Uterus (tissue), 2 donors: ENCODE data around the gene ACBD6.

Experiments used
- POLR2A ChIP-seq, 2 donors: fragments of 450-650 bp; IDR thresholded peaks; one replicate each; pipeline ENCODE4 v1.6.1; 2016; ENCODE audit warnings: antibody characterized with exemption in 2 of 2, mild to moderate bottlenecking in 1 of 2, moderate library complexity in 1 of 2
- TF ChIP-seq, protein P1 (sequence below), 4 experiments: fragments of 200-600 bp in 2 of 4; fragments of 450-650 bp in 2 of 4; sonication (generic) in 2 of 4; IDR thresholded peaks; one replicate each; pipeline ENCODE4 v1.5.1; 2016 to 2019; ENCODE audit warnings: antibody characterized with exemption in 4 of 4, mild to moderate bottlenecking in 2 of 4, moderate library complexity in 1 of 4

DNA sequence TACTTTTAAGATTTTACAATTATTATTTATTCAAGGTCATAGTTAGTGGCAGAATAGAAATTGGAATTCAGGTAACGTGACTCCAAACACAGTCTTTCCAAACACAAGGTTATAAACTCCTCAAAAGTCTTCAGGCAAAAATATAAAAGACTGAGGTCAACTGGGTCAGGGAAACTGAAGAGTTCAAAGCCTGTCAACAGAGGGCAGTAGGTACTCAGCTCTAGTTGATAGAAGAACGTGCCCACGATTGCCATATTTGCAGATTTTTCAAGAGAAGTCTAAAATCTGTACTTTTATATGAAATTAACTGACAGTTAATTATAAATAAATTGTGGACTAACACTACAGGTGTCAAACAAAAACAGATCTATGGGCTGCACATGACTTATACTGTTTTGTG lies 137.3 kb downstream of the ACBD6 start:
- TF ChIP-seq, protein P1, sequence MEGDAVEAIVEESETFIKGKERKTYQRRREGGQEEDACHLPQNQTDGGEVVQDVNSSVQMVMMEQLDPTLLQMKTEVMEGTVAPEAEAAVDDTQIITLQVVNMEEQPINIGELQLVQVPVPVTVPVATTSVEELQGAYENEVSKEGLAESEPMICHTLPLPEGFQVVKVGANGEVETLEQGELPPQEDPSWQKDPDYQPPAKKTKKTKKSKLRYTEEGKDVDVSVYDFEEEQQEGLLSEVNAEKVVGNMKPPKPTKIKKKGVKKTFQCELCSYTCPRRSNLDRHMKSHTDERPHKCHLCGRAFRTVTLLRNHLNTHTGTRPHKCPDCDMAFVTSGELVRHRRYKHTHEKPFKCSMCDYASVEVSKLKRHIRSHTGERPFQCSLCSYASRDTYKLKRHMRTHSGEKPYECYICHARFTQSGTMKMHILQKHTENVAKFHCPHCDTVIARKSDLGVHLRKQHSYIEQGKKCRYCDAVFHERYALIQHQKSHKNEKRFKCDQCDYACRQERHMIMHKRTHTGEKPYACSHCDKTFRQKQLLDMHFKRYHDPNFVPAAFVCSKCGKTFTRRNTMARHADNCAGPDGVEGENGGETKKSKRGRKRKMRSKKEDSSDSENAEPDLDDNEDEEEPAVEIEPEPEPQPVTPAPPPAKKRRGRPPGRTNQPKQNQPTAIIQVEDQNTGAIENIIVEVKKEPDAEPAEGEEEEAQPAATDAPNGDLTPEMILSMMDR (IDR thresholded peaks at IDR 0.05): no peak
- TF ChIP-seq POLR2A (IDR thresholded peaks at IDR 0.05): no peak
